ENCODE data around the gene RAB6A. TPM values are rescaled to one million over a fixed set of nuclear protein-coding genes. Genes with fewer than 3 reads are reported as not detected.
A peak's percentile ranks its signal among the peaks of the same experiment; 100 is the strongest.

The RAB6A gene
- total RNA-seq, 4 donors from 2014 or later = 89.7 to 182 (median 113) TPM

GRCh38 chr11:73760135-73760678 is 667 bp downstream of the RAB6A start:
- peak overlapping the region; percentile 95 for H3K27ac ChIP-seq
- DNase-seq (ENCODE audit: low spot score in 2 of 2) = peak; percentile 86 to 87
- H3K36me3 ChIP-seq = no peaks in the 10 kb centered on the region
- no peaks in the 10 kb centered on the region for H3K27me3 ChIP-seq
- TF ChIP-seq CTCF (IDR thresholded peaks at IDR 0.05) (no peak), EP300 (IDR thresholded peaks at IDR 0.05) (no peak), POLR2A (IDR thresholded peaks at IDR 0.05) (no peak), POLR2AphosphoS5 (IDR thresholded peaks at IDR 0.05) (no peak)
- no peaks in the 10 kb centered on the region for H3K9me3 ChIP-seq
- under 1% methylated on average over 30 of the region's 44 CpGs for WGBS
- H3K4me1 ChIP-seq = peaks cover 37% of the 10 kb centered on the region
- peak overlapping the region; percentile 91 for H3K4me3 ChIP-seq

- DNase-seq (ENCODE audit: low spot score in 2 of 2) = no peak
- TF ChIP-seq CTCF (IDR thresholded peaks at IDR 0.05) (no peak), POLR2AphosphoS5 (IDR thresholded peaks at IDR 0.05) (no peak), POLR2A (IDR thresholded peaks at IDR 0.05) (no peak), EP300 (IDR thresholded peaks at IDR 0.05) (no peak)
- H3K4me1 ChIP-seq = peaks cover 37% of the 10 kb centered on the region
- H3K36me3 ChIP-seq = no peaks in the 10 kb centered on the region
- WGBS = 1% methylated on average over 8 of the region's 8 CpGs
- peak overlapping the region; percentile 91 for H3K4me3 ChIP-seq
- no peaks in the 10 kb centered on the region for H3K9me3 ChIP-seq
- H3K27ac ChIP-seq = peak overlapping the region; percentile 95
- H3K27me3 ChIP-seq = no peaks in the 10 kb centered on the region
Observed at GRCh38 chr11:73759610-73760134, 1.2 kb downstream of the RAB6A start.

- H3K4me1 ChIP-seq = peaks cover 37% of the 10 kb centered on the region
- no peaks in the 10 kb centered on the region for H3K9me3 ChIP-seq
- DNase-seq (ENCODE audit: low spot score in 2 of 2) = no peak
- H3K4me3 ChIP-seq = peak overlapping the region; percentile 91
- no peaks in the 10 kb centered on the region for H3K36me3 ChIP-seq
- H3K27me3 ChIP-seq = no peaks in the 10 kb centered on the region
- H3K27ac ChIP-seq = no peak overlapping the region
- TF ChIP-seq POLR2A (IDR thresholded peaks at IDR 0.05) = no peak
- no peak for TF ChIP-seq EP300 (IDR thresholded peaks at IDR 0.05)
- no peak for TF ChIP-seq CTCF (IDR thresholded peaks at IDR 0.05)
- no peak for TF ChIP-seq POLR2AphosphoS5 (IDR thresholded peaks at IDR 0.05)
- WGBS = 56% methylated on average over 1 of the region's 1 CpG
Observed at GRCh38 chr11:73758451-73758850, 2.4 kb downstream of the RAB6A start.

- Histone ChIP-seq H3K27ac (no peak overlapping the region), H3K27me3 (no peaks in the 10 kb centered on the region), H3K4me1 (peaks cover 40% of the 10 kb centered on the region), H3K9me3 (no peaks in the 10 kb centered on the region), H3K4me3 (no peak overlapping the region), H3K36me3 (peaks cover 3% of the 10 kb centered on the region)
- WGBS = 63% methylated on average over 5 of the region's 5 CpGs
- DNase-seq (ENCODE audit: low spot score in 2 of 2) = no peak
- TF ChIP-seq POLR2A (IDR thresholded peaks at IDR 0.05) = no peak
- TF ChIP-seq CTCF (IDR thresholded peaks at IDR 0.05) = no peak
- TF ChIP-seq EP300 (IDR thresholded peaks at IDR 0.05) = no peak
Observed at GRCh38 chr11:73757598-73757997, 3.3 kb downstream of the RAB6A start.

- Histone ChIP-seq H3K36me3 (peaks cover 3% of the 10 kb centered on the region), H3K4me1 (peaks cover 38% of the 10 kb centered on the region), H3K27ac (no peak overlapping the region), H3K4me3 (no peak overlapping the region), H3K9me3 (no peaks in the 10 kb centered on the region), H3K27me3 (no peaks in the 10 kb centered on the region)
- no peak for TF ChIP-seq POLR2AphosphoS5 (IDR thresholded peaks at IDR 0.05)
- no peak for TF ChIP-seq CTCF (IDR thresholded peaks at IDR 0.05)
- TF ChIP-seq EP300 (IDR thresholded peaks at IDR 0.05) = no peak
- no peak for TF ChIP-seq POLR2A (IDR thresholded peaks at IDR 0.05)
- no peak for DNase-seq (ENCODE audit: low spot score in 2 of 2)
Observed at GRCh38 chr11:73755670-73756069, 5.2 kb downstream of the RAB6A start.
